Omental fat pad (tissue), 4 donors: ENCODE results near the gene ITGA1. TPM values are rescaled to one million over a fixed set of nuclear protein-coding genes. Genes with fewer than 3 reads are reported as not detected.

Experiments
- ATAC-seq: fragments of 150-250 bp; one replicate; pipeline ENCODE4 v1.9.1; 2016; ENCODE audit warnings: mild to moderate bottlenecking, moderate library complexity; ENCODE audit not compliant: low FRiP score
- DNase-seq: peaks from one replicate; pipeline ENCODE4 v3.0.0-alpha.2; 2019; ENCODE audit warnings: low spot score
- CTCF ChIP-seq, 3 donors: fragments of 450-650 bp; IDR thresholded peaks; one replicate each; pipeline ENCODE4 v1.5.1; 2016 to 2017; ENCODE audit warnings: antibody characterized with exemption in 3 of 3, mild to moderate bottlenecking in 3 of 3, moderate library complexity in 2 of 3
- total RNA-seq, 4 donors: library from RNA; depleted of rRNA; stranded (reverse); fragments of >200 nt; gene quantifications; one replicate each; pipeline ENCODE4 v1.1.0, GENCODE V29; 2016

The ITGA1 gene
- total RNA-seq, 4 donors from 2014 or later, result 23.0 to 181 (median 55.0) TPM

GRCh38 chr5:52779213-52779612 lies 8.5 kb upstream of the ITGA1 start:
- ATAC-seq (no peak), DNase-seq (no peak)
- TF ChIP-seq CTCF (IDR thresholded peaks at IDR 0.05), result no peak

- ATAC-seq (no peak), DNase-seq (no peak)
- TF ChIP-seq CTCF (IDR thresholded peaks at IDR 0.05), result no peak
Observed at GRCh38 chr5:52783226-52783959, 4.3 kb upstream of the ITGA1 start.

GRCh38 chr5:52784737-52785136 lies 3.0 kb upstream of the ITGA1 start:
- TF ChIP-seq CTCF (IDR thresholded peaks at IDR 0.05), result no peak
- DNase-seq, result no peak
- ATAC-seq, result no peak

GRCh38 chr5:52786391-52786790 lies 1.3 kb upstream of the ITGA1 start:
- DNase-seq, result no peak
- no peak for ATAC-seq
- no peak for TF ChIP-seq CTCF (IDR thresholded peaks at IDR 0.05)

- TF ChIP-seq CTCF (IDR thresholded peaks at IDR 0.05), result no peak
- DNase-seq (no peak), ATAC-seq (no peak)
Observed at GRCh38 chr5:52786949-52787599, 642 bp upstream of the ITGA1 start.

- no peak for DNase-seq
- ATAC-seq, result no peak
- TF ChIP-seq CTCF (IDR thresholded peaks at IDR 0.05), result no peak
Observed at GRCh38 chr5:52788505-52788821, 747 bp downstream of the ITGA1 start.

GRCh38 chr5:52789378-52789777 lies 1.7 kb downstream of the ITGA1 start:
- TF ChIP-seq CTCF (IDR thresholded peaks at IDR 0.05), result no peak
- ATAC-seq (no peak), DNase-seq (no peak)
